HG03045 (cell line): Measurements from ENCODE around the gene MYMX.
A peak's percentile ranks its signal among the peaks of the same experiment; 100 is the strongest.
"Not testable (repeated sequence)": the region's sequence is repeated elsewhere in the genome, so short reads cannot be mapped to it uniquely, and the experiment has no call there.

Source experiments
- ATAC-seq: cut with Tn5 transposase; IDR thresholded peaks from one replicate; pipeline ENCODE4 v1.9.1; 2021; ENCODE audit warnings: mild to moderate bottlenecking, moderate library complexity; ENCODE audit not compliant: unreplicated experiment

Gene MYMX

GRCh38 chr6:44185953-44186634 is 30.6 kb upstream of the MYMX start:
- ATAC-seq, result no peak

DNA sequence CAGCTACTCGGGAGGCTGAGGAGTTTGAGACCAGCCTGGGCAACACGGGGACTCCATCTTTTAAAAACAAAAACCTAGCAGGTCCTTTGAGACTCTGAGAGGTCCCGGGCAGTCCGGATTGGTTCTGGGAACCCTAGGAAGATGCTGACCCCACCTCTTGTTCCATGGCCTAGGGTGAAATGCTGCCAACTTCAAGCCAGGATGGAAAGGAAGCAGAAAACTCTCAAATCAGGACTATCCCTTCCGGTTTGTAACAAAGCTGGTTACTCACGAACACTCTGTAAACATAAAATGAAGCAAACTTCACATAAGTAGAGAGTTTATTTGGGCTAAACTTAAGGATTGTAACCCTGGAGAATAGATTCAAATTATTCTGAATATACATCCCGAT is 30.1 kb upstream of the MYMX start:
- no peak for ATAC-seq

DNA sequence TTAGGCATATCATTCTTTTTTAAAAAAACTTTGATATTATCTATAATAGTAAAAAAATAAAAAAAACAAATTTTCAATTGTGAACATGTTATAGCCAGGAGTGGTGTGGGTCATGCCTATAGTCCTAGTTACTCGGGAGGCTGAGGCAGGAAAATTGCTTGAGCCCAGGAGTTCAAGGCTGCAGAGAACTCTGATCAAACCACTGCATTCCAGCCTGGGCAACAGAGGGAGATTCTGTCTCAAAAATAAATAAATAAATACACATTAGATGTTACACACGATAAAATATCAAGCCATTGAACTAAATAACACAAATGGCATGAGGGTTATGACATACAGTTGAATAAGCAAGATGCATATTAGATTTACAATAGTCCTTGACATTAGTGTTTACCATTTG is 27.9 kb upstream of the MYMX start:
- no peak for ATAC-seq

- ATAC-seq, result no peak
These were observed 27.5 kb upstream of the MYMX start for GRCh38 chr6:44189257-44189656.

DNA sequence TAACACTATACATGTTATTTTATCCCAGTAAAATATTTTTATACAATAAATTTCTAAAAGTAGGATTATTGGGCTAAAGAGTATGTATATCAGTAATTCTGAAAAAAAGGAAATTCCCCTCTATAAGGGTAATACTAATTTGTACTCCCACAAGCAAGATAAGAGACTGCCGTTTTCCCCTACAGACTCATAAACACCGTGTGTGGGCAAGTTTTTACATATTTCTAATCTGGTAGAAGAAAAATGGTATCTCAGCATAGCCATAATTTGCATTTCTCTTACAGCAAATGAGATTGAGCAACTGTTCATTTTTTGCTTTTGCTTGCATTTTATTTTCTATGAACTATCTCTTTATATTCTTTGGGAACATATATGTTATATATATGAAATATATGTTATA is 26.0 kb upstream of the MYMX start:
- peak; percentile 73 for ATAC-seq

GRCh38 chr6:44192428-44193041 is 24.2 kb upstream of the MYMX start:
- no peak for ATAC-seq

DNA sequence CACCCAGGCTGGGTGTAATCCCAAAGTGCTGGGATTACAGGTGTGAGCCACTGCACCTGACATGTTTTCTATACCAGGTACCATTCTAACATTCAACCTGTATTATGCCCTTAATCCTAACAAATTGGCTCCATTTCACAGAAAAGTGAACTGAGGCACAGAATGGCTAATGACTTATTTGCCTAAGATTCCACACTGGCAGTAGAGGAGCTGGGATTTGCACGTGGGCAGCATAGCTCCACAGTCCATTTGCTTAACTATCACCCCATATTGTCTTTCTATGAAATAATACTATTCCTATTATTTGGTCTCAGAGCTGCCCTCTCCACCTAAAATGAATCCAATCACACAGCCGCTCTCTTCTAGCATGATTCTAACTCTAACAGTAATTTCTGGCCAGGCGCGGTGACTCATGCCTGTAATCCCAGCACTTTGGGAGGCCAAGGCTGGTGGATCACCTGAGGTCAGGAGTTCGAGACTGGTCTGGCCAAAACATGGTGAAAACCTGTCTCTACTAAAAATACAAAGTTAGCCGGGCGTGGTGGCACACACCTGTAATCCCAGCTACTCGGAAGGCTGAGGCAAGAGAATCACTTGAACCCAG is 23.3 kb upstream of the MYMX start:
- ATAC-seq, result no peak

DNA sequence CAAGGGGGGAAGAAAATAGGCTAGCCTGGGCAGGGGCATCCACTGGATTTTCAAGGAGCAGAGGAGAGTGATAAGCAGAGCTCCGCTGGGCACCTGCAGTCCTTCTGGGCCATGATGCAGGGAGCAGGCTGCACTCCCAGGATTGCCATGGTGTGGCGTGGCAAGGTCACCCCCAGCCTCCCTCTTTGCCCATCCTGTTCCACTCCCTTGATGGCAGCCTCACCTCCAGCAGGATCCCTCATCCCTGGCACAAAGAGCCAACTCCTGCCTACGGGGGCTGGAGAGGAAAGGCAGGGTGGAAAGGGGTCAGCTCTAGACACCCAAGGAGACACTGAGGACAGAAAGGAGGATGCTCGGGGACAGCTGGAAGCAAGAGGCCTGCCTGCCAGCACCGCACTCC is 22.4 kb upstream of the MYMX start:
- no peak for ATAC-seq

- ATAC-seq, result not testable (repeated sequence)
These were observed 20.4 kb upstream of the MYMX start for GRCh38 chr6:44196351-44196750.

DNA sequence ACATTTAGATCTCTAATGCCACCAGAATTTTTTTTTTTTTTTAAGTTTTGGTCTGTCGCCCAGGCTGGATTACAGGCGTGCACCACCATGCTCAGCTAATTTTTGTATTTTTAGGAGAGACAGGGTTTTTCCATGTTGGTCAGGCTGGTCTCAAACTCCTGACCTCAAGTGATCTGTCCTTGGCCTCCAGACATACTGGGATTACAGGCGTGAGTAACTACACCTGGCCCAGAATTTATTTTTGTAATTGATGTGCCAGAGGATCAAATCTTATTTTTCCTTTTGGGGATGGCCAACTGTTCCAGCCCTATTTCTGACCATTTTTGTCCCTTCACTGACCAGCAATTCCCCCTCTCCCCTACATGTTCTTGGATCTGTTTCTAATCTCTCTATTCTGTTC is 18.0 kb upstream of the MYMX start:
- ATAC-seq, result no peak

DNA sequence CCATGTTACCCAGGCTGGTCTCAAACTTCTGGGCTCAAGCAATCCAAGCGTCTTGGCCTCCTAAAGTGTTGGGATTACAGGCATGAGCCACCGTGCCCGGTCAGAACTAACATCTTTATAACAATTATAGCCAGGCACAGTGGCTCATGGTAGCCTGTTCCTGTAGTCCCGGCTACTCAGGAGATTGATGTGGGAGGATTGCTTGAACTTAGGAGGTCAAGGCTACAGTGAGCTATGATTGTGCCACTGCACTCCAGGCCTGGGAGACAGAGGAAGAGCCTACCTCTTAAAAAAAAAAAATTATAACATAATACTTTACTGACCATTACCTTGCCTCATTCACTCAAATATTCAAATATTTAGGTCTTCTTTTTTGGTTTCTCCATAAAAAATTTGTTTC is 16.8 kb upstream of the MYMX start:
- no peak for ATAC-seq

DNA sequence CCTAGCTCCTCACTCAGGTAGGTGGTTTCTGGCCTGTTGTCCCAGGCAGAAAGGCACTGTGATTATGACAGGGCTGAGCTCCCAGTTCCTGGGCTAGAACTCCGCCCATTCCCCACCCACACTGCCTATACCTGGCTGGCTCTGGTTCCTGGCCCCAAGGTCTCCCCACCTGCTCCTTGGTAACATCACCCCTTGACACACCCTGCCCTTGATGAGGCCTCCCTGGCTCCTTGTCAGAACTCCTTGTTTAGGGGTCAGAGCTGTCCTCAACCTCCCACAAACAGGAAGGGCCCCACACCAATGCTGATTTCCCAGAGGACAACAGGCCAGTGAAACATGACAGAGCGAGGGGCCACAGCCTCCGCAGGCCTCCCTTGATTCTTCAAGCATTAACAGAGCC is 15.5 kb upstream of the MYMX start:
- ATAC-seq, result no peak

- no peak for ATAC-seq
These were observed 15.0 kb upstream of the MYMX start for GRCh38 chr6:44201638-44202303.

- ATAC-seq, result no peak
These were observed 14.3 kb upstream of the MYMX start for GRCh38 chr6:44202332-44202971.

GRCh38 chr6:44202972-44203750 is 13.6 kb upstream of the MYMX start:
- no peak for ATAC-seq

GRCh38 chr6:44203955-44204354 is 12.8 kb upstream of the MYMX start:
- no peak for ATAC-seq

- ATAC-seq, result no peak
These were observed 8.8 kb upstream of the MYMX start for GRCh38 chr6:44207966-44208365.

DNA sequence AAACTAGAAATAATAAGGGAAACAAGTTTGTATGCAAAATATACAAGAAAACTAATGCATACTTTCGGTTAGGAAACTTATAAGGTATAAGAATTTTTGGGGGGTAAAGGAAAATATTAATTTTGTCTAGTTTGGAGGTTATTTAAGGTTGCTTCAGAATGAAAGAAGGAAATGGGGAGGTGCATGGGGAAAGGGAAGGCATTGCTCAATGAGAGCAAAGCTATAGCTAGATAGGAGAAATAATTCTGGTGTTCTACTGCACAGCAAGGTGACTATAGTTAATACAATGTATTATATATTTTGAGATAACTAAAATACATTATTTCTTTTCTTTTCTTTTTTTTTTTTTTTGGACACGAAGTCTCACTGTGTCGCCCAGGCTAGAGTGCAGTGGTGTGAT is 5.4 kb upstream of the MYMX start:
- ATAC-seq, result no peak

- ATAC-seq, result no peak
These were observed 2.4 kb upstream of the MYMX start for GRCh38 chr6:44214307-44214706.

- no peak for ATAC-seq
These were observed 812 bp downstream of the MYMX start for GRCh38 chr6:44217332-44218143.
